CD4-positive, alpha-beta T cell treated with Interleukin-21 for 1 hour (primary cell): ENCODE results near the gene EFCAB6.

Experiments
- DNase-seq: peaks from one replicate; pipeline ENCODE4 v3.0.0-alpha.2; 2020

The EFCAB6 gene

GRCh38 chr22:43628250-43628649, 183.9 kb downstream of the EFCAB6 start:
- no peak for DNase-seq

- DNase-seq = no peak
Measured at GRCh38 chr22:43627485-43628213, 184.5 kb downstream of the EFCAB6 start.

GRCh38 chr22:43625242-43625641, 186.9 kb downstream of the EFCAB6 start:
- DNase-seq = no peak

- no peak for DNase-seq
Measured at GRCh38 chr22:43624144-43624998, 187.7 kb downstream of the EFCAB6 start.

- no peak for DNase-seq
Measured at GRCh38 chr22:43622886-43623285, 189.2 kb downstream of the EFCAB6 start.

GRCh38 chr22:43620197-43620596, 191.9 kb downstream of the EFCAB6 start:
- no peak for DNase-seq

- DNase-seq = no peak
Measured at GRCh38 chr22:43618517-43618916, 193.6 kb downstream of the EFCAB6 start.

GRCh38 chr22:43616645-43617044, 195.5 kb downstream of the EFCAB6 start:
- DNase-seq = no peak

GRCh38 chr22:43600265-43600664, 211.8 kb downstream of the EFCAB6 start:
- DNase-seq = no peak

GRCh38 chr22:43592476-43592875, 219.6 kb downstream of the EFCAB6 start:
- no peak for DNase-seq

- no peak for DNase-seq
Measured at GRCh38 chr22:43591380-43591779, 220.7 kb downstream of the EFCAB6 start.

- DNase-seq = no peak
Measured at GRCh38 chr22:43587574-43587973, 224.5 kb downstream of the EFCAB6 start.

GRCh38 chr22:43583501-43583900, 228.6 kb downstream of the EFCAB6 start:
- no peak for DNase-seq

- DNase-seq = no peak
Measured at GRCh38 chr22:43582394-43582793, 229.7 kb downstream of the EFCAB6 start.

GRCh38 chr22:43580271-43580750, 231.8 kb downstream of the EFCAB6 start:
- DNase-seq = no peak

- no peak for DNase-seq
Measured at GRCh38 chr22:43574738-43575137, 237.4 kb downstream of the EFCAB6 start.

GRCh38 chr22:43572710-43573109, 239.4 kb downstream of the EFCAB6 start:
- DNase-seq = no peak

GRCh38 chr22:43571181-43571580, 240.9 kb downstream of the EFCAB6 start:
- no peak for DNase-seq

- no peak for DNase-seq
Measured at GRCh38 chr22:43570531-43571165, 241.5 kb downstream of the EFCAB6 start.

- DNase-seq = no peak
Measured at GRCh38 chr22:43569111-43569510, 243.0 kb downstream of the EFCAB6 start.

GRCh38 chr22:43567691-43568324, 244.3 kb downstream of the EFCAB6 start:
- DNase-seq = no peak

- no peak for DNase-seq
Measured at GRCh38 chr22:43566561-43567332, 245.4 kb downstream of the EFCAB6 start.
